Testis (tissue), 2 donors: ENCODE measurements around the gene F8.

Experiments
- CTCF ChIP-seq, 3 experiments: fragments of 450-650 bp in 2 of 3; fragments of 200-600 bp in 1 of 3; sonication (generic) in 1 of 3; IDR thresholded peaks; one replicate each; pipeline ENCODE4 v1.5.1; 2016 to 2019; ENCODE audit warnings: antibody characterized with exemption in 3 of 3, mild to moderate bottlenecking in 2 of 3, moderate library complexity in 1 of 3
- POLR2A ChIP-seq: fragments of 450-650 bp; IDR thresholded peaks from one replicate; pipeline ENCODE4 v1.6.1; 2017; ENCODE audit warnings: antibody characterized with exemption, mild to moderate bottlenecking, moderate library complexity

- TF ChIP-seq POLR2A (no peak), CTCF (IDR thresholded peaks at IDR 0.05) (no peak)
These were observed 32.0 kb downstream of the F8 start for GRCh38 chrX:154990496-154990895.
